Trophoblast cell (in vitro differentiated cells and primary cell): ENCODE results near the gene PAFAH1B2.

Source experiments
- DNase-seq, 2 donors: peaks; one replicate each; pipeline ENCODE4 v3.0.0-alpha.2; 2016
- H2AFZ ChIP-seq: 2 replicates; pipeline ENCODE4 v1.6.1; 2013; ENCODE audit warnings: low read length, moderate library complexity, mild to moderate bottlenecking; ENCODE audit not compliant: insufficient read depth, poor library complexity
- H2AK5ac ChIP-seq: 2 replicates; pipeline ENCODE4 v1.6.1; 2013; ENCODE audit warnings: mild to moderate bottlenecking, low read length
- H2BK120ac ChIP-seq: 2 replicates; pipeline ENCODE4 v1.6.1; 2013; ENCODE audit warnings: low read length, mild to moderate bottlenecking, moderate library complexity; ENCODE audit not compliant: insufficient read depth, poor library complexity
- H2BK12ac ChIP-seq: 2 replicates; pipeline ENCODE4 v1.6.1; 2013; ENCODE audit warnings: mild to moderate bottlenecking, low read length, moderate library complexity
- H2BK5ac ChIP-seq: 2 replicates; pipeline ENCODE4 v1.6.1; 2013; ENCODE audit warnings: low read length, low read depth, moderate library complexity, mild to moderate bottlenecking; ENCODE audit not compliant: poor library complexity
- H3K14ac ChIP-seq: 2 replicates; pipeline ENCODE4 v1.6.1; 2013; ENCODE audit warnings: mild to moderate bottlenecking, low read length
- H3K18ac ChIP-seq: 2 replicates; pipeline ENCODE4 v1.6.1; 2013; ENCODE audit warnings: mild to moderate bottlenecking, low read length
- H3K23ac ChIP-seq: 2 replicates; pipeline ENCODE4 v1.6.1; 2013; ENCODE audit warnings: low read length
- H3K27ac ChIP-seq: 2 replicates; pipeline ENCODE4 v1.5.1; 2013; ENCODE audit warnings: low read depth, mild to moderate bottlenecking, inconsistent platforms, low read length, moderate library complexity
- H3K27me3 ChIP-seq: 2 replicates; pipeline ENCODE4 v1.6.1; 2013; ENCODE audit warnings: inconsistent platforms, mild to moderate bottlenecking, low read length, moderate library complexity; ENCODE audit not compliant: insufficient read depth
- H3K36me3 ChIP-seq, 2 experiments: 1 replicate in 1 of 2; 2 replicates in 1 of 2; pipeline ENCODE4 v1.6.1; 2013; ENCODE audit warnings: low read length in 2 of 2, mild to moderate bottlenecking in 2 of 2, moderate library complexity in 1 of 2; ENCODE audit not compliant: insufficient read depth in 2 of 2, control insufficient read depth in 1 of 2
- H3K4ac ChIP-seq: 2 replicates; pipeline ENCODE4 v1.6.1; 2013; ENCODE audit warnings: low read depth, mild to moderate bottlenecking, low read length, moderate library complexity
- H3K4me1 ChIP-seq, 2 experiments: 1 replicate in 1 of 2; 2 replicates in 1 of 2; pipeline ENCODE4 v1.6.1; 2013; ENCODE audit warnings: low read length in 2 of 2, mild to moderate bottlenecking in 2 of 2, moderate library complexity in 1 of 2; ENCODE audit not compliant: insufficient read depth in 2 of 2, control insufficient read depth in 1 of 2
- H3K4me2 ChIP-seq: 2 replicates; pipeline ENCODE4 v1.6.1; 2013; ENCODE audit warnings: inconsistent platforms, mild to moderate bottlenecking, low read length, moderate library complexity
- H3K4me3 ChIP-seq: 2 replicates; pipeline ENCODE4 v1.5.1; 2013; ENCODE audit warnings: mild to moderate bottlenecking, low read depth, low read length, inconsistent platforms
- H3K79me1 ChIP-seq: one replicate; pipeline ENCODE4 v1.6.1; 2013; ENCODE audit warnings: low read length
- H3K79me2 ChIP-seq: 2 replicates; pipeline ENCODE4 v1.6.1; 2013; ENCODE audit warnings: low read length, mild to moderate bottlenecking; ENCODE audit not compliant: control insufficient read depth, insufficient read depth, poor library complexity
- H3K9ac ChIP-seq: 2 replicates; pipeline ENCODE4 v1.6.1; 2013; ENCODE audit warnings: mild to moderate bottlenecking, low read length
- H3K9me3 ChIP-seq: 2 replicates; pipeline ENCODE4 v1.6.1; 2013; ENCODE audit warnings: low read depth, mild to moderate bottlenecking, control low read depth, inconsistent platforms, low read length; ENCODE audit not compliant: insufficient read depth
- H4K12ac ChIP-seq: 2 replicates; pipeline ENCODE4 v1.6.1; 2013; ENCODE audit warnings: low read depth, mild to moderate bottlenecking, low read length, moderate library complexity
- H4K8ac ChIP-seq: 2 replicates; pipeline ENCODE4 v1.6.1; 2013; ENCODE audit warnings: low read depth, mild to moderate bottlenecking, low read length, moderate library complexity
- H4K91ac ChIP-seq: one replicate; pipeline ENCODE4 v1.6.1; 2013; ENCODE audit warnings: low read depth, mild to moderate bottlenecking, low read length, moderate library complexity
- WGBS: extraction: QIAGEN DNeasy Blood & Tissue Kit; methylation state at CpG from one replicate; pipeline ENCODE4 v1.1.7; 2013; ENCODE audit warnings: missing lambda C conversion rate; ENCODE audit not compliant: insufficient read length, insufficient coverage; ENCODE audit errors: extremely low coverage; 5-methylcytosine and 5-hydroxymethylcytosine counted together

Gene PAFAH1B2

DNA sequence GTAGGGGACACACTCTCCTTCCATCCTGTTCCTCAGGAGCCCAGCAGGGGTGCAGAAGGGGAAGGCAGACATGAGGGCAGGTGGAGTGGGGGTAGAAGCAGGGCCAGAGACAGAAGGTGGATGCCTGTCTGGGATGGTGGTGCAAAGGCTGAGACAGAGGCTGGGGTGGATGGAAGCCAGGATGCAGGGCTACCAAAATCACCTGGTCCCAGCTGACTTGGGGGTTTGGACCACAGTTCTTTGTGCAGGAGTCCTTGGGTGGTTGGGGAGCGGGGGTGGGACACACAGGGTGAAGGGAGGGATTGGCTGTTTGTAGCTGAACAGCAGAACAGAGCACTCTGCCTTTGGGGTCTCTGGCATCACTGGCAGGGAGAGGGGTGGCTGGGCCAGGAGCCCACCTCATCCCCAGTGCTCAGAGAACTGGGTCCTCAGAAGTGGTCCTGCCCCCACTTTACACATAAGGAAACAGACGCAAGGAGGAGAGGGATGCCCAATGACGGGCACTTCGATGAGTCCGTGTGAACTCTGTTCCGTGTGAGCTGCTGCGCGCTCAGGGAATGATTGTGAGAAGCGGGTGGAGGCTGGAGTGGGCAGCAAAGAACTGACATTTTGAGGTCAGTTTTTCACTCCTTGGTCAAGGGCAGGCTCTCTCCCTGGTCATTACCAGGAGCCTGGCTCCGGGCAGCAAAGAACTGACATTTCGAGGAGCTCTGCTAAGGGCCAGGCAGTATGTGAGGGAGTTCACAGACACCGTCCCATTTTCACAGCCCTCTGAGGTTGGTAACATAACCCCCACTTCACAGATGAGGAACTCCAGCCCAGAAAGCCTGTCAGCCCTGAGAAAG lies 56.9 kb downstream of the PAFAH1B2 start:
- Histone ChIP-seq H3K79me2 (peaks cover 40% of the 10 kb centered on the region), H3K9me3 (no peaks in the 10 kb centered on the region), H3K18ac (no peak overlapping the region), H2BK12ac (no peak overlapping the region), H3K23ac (no peak overlapping the region), H2AFZ (no peak overlapping the region), H2BK120ac (peak overlapping the region; percentile 13), H4K8ac (no peak overlapping the region), H4K91ac (no peak overlapping the region), H3K4me1 (peaks cover 52 to 57% of the 10 kb centered on the region in 2 experiments), H3K27ac (peak overlapping the region; percentile 36), H3K79me1 (peaks cover 26% of the 10 kb centered on the region), H3K4ac (peak overlapping the region; percentile 97), H4K12ac (no peak overlapping the region), H2BK5ac (peak overlapping the region; percentile 10), H3K4me2 (peak overlapping the region; percentile 82), H3K27me3 (no peaks in the 10 kb centered on the region), H3K14ac (peak overlapping the region; percentile 13), H3K9ac (peak overlapping the region; percentile 99), H3K36me3 (peaks cover 49 to 50% of the 10 kb centered on the region in 2 experiments), H3K4me3 (peak overlapping the region; percentile 85), H2AK5ac (no peak overlapping the region)
- DNase-seq: no peak
- WGBS: no CpG with 5 or more reads among the region's 12 CpGs

DNA sequence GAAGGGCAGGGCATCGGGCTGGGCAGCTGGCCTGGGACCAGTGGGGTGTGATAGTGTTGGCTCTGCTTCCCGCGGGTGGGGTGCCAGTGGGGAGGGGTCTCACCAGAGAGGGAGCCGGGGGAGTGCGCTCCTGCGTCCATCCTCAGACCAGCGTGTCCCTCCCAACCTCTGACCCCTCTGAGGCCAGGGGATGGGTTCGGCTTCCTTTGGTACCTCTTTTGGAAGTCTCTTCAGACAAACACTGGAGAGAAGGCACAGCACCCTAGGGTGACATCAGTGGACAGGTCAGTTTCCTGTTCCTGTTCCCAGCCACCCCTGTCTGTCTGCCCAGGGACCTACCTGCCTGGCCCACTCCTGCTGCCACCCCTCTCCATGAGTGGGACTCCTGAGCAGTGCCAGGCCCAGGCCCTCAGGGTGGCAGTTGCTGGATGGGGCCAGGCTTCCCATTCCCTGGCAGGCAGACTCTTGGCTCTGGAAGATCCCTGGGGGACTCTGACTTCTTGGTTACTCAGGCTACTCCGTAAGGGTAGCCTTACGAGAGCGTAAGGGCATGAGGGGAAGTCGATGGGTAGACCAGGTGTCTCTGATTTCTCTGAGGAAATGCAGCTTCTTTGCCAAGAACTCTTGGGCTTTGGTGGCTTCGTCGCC lies 57.7 kb downstream of the PAFAH1B2 start:
- Histone ChIP-seq H4K8ac (no peak overlapping the region), H2BK12ac (no peak overlapping the region), H3K18ac (peak overlapping the region; percentile 15), H2AFZ (no peak overlapping the region), H2AK5ac (no peak overlapping the region), H3K27me3 (no peaks in the 10 kb centered on the region), H3K36me3 (peaks cover 46 to 49% of the 10 kb centered on the region in 2 experiments), H4K91ac (no peak overlapping the region), H3K4me1 (peaks cover 54 to 61% of the 10 kb centered on the region in 2 experiments), H3K14ac (peak overlapping the region; percentile 13), H3K4me2 (peak overlapping the region; percentile 82), H3K9me3 (no peaks in the 10 kb centered on the region), H3K79me2 (peaks cover 40% of the 10 kb centered on the region), H3K23ac (no peak overlapping the region), H2BK120ac (peak overlapping the region; percentile 13), H2BK5ac (peak overlapping the region; percentile 10), H3K9ac (peak overlapping the region; percentile 9), H4K12ac (no peak overlapping the region), H3K4ac (peak overlapping the region; percentile 97), H3K27ac (peak overlapping the region; percentile 36), H3K79me1 (peaks cover 26% of the 10 kb centered on the region), H3K4me3 (peak overlapping the region; percentile 27)
- no CpG with 5 or more reads among the region's 14 CpGs for WGBS
- DNase-seq: no peak

- no peak overlapping the region for H2AK5ac ChIP-seq
- H3K14ac ChIP-seq: no peak overlapping the region
- WGBS: no CpG with 5 or more reads among the region's 7 CpGs
- H3K36me3 ChIP-seq: peaks cover 44 to 49% of the 10 kb centered on the region in 2 experiments
- peaks cover 40% of the 10 kb centered on the region for H3K79me2 ChIP-seq
- peak overlapping the region; percentile 34 for H3K4ac ChIP-seq
- H3K18ac ChIP-seq: no peak overlapping the region
- no peak overlapping the region for H3K27ac ChIP-seq
- no peak overlapping the region for H3K23ac ChIP-seq
- H4K91ac ChIP-seq: no peak overlapping the region
- peak overlapping the region; percentile 48 for H3K9ac ChIP-seq
- H4K8ac ChIP-seq: no peak overlapping the region
- DNase-seq: no peak
- no peak overlapping the region for H2BK120ac ChIP-seq
- H2BK12ac ChIP-seq: no peak overlapping the region
- no peaks in the 10 kb centered on the region for H3K27me3 ChIP-seq
- peak overlapping the region; percentile 82 for H3K4me2 ChIP-seq
- no peak overlapping the region for H2BK5ac ChIP-seq
- H2AFZ ChIP-seq: no peak overlapping the region
- H3K79me1 ChIP-seq: peaks cover 26% of the 10 kb centered on the region
- peaks cover 48 to 59% of the 10 kb centered on the region in 2 experiments for H3K4me1 ChIP-seq
- no peak overlapping the region for H4K12ac ChIP-seq
- H3K9me3 ChIP-seq: no peaks in the 10 kb centered on the region
- no peak overlapping the region for H3K4me3 ChIP-seq
These were observed 58.4 kb downstream of the PAFAH1B2 start for GRCh38 chr11:117202386-117203068.

DNA sequence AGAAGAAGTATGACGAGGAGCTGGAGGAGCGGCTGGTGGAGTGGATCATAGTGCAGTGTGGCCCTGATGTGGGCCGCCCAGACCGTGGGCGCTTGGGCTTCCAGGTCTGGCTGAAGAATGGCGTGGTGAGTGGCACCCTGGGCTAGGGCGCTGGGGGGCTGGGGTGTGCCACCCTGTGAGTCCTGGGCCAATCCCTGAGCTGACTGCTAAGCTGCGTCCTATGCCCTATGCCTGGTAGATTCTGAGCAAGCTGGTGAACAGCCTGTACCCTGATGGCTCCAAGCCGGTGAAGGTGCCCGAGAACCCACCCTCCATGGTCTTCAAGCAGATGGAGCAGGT lies 59.0 kb downstream of the PAFAH1B2 start:
- Histone ChIP-seq H3K9ac (no peak overlapping the region), H3K4ac (no peak overlapping the region), H2AFZ (no peak overlapping the region), H3K4me3 (no peak overlapping the region), H3K27me3 (no peaks in the 10 kb centered on the region), H4K91ac (no peak overlapping the region), H2BK120ac (no peak overlapping the region), H3K23ac (no peak overlapping the region), H3K79me1 (peaks cover 21% of the 10 kb centered on the region), H3K36me3 (peaks cover 44 to 49% of the 10 kb centered on the region in 2 experiments), H3K18ac (no peak overlapping the region), H2BK12ac (no peak overlapping the region), H2AK5ac (no peak overlapping the region), H2BK5ac (no peak overlapping the region), H3K27ac (no peak overlapping the region), H3K9me3 (no peaks in the 10 kb centered on the region), H4K12ac (no peak overlapping the region), H4K8ac (no peak overlapping the region), H3K14ac (no peak overlapping the region), H3K4me1 (peaks cover 43 to 54% of the 10 kb centered on the region in 2 experiments), H3K79me2 (peaks cover 39% of the 10 kb centered on the region), H3K4me2 (no peak overlapping the region)
- no CpG with 5 or more reads among the region's 10 CpGs for WGBS
- DNase-seq: no peak
